ENCODE measurements around the gene CCDC174.

DNA sequence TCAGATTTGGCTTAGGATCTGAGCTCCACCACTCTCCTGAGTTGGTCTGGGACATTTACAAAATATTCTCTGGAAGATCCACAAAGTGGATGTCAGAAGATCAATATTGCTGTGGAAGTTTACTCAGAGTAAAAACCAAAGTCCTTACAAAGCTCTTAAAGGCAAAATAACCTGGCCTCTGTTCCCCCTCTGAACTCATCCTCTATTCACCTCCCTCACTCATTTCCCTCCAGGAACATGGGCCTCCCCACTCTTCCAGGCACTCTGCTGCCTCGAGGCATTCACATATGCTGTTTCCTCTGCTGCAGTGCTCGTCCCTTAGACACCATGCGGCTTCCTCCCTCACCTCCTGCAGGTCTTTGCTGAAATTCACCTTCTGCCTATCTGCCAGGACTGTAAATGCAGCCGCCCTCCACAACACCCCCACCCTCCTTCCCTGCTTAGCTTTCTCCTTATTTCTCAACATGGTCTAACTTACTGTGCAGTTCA lies 19.1 kb upstream of the CCDC174 start:
- TF ChIP-seq, protein P1, sequence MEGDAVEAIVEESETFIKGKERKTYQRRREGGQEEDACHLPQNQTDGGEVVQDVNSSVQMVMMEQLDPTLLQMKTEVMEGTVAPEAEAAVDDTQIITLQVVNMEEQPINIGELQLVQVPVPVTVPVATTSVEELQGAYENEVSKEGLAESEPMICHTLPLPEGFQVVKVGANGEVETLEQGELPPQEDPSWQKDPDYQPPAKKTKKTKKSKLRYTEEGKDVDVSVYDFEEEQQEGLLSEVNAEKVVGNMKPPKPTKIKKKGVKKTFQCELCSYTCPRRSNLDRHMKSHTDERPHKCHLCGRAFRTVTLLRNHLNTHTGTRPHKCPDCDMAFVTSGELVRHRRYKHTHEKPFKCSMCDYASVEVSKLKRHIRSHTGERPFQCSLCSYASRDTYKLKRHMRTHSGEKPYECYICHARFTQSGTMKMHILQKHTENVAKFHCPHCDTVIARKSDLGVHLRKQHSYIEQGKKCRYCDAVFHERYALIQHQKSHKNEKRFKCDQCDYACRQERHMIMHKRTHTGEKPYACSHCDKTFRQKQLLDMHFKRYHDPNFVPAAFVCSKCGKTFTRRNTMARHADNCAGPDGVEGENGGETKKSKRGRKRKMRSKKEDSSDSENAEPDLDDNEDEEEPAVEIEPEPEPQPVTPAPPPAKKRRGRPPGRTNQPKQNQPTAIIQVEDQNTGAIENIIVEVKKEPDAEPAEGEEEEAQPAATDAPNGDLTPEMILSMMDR (IDR thresholded peaks at IDR 0.05) = no peak
- no peak for TF ChIP-seq POLR2A (IDR thresholded peaks at IDR 0.05)
- TF ChIP-seq POLR2AphosphoS5 (IDR thresholded peaks at IDR 0.05) = no peak
